GM19025 (cell line): ENCODE data around the gene LPIN1.
"Not testable (repeated sequence)": the region's sequence is repeated elsewhere in the genome, so short reads cannot be mapped to it uniquely, and the experiment has no call there.

Experiments
- ATAC-seq: cut with Tn5 transposase; IDR thresholded peaks from one replicate; pipeline ENCODE4 v1.9.1; 2021; ENCODE audit warnings: mild to moderate bottlenecking, low read depth, moderate library complexity; ENCODE audit not compliant: unreplicated experiment

Gene LPIN1

GRCh38 chr2:11859975-11860374 lies 113.5 kb downstream of the LPIN1 start:
- not testable (repeated sequence) for ATAC-seq

DNA sequence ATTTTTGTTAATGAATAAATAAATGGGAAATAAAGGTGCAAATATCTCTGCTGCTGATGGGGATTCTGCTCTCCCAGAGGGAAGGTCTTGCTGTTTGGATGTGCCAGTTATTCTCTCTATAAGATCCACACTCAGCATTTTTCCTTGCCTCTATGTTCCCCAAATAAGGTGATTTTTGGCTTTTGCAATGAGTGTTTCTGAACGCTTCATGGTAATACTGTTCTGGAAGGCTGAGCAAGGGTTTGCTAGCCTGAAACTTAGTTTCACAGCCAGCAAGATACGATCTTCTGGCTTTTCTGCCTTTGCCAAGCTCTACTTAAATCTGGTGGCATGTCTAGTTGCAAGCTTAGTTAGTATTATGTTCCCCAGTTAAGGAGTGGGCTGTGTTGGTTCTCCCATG lies 114.6 kb downstream of the LPIN1 start:
- ATAC-seq: no peak

- ATAC-seq: no peak
These were observed 115.6 kb downstream of the LPIN1 start for GRCh38 chr2:11862049-11862448.

DNA sequence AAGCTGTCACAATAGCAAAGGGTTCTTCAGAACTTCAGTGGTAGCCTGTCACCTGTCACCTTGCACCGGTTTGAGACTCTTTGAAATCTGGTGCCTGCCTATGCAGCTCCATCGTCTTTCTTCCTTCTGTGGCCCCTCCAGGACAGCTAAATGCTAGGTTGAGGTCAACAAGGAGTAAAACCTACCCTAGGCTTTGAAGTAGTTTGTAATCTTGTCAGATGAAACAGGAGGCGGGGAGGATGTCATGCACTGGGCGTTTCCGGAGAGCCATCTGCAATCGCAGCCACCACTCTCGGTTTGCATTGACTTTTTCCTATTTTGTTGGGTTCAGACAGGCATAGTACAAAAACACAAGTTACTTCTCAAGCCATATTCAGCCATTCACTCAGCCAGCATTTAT lies 116.7 kb downstream of the LPIN1 start:
- ATAC-seq: no peak

DNA sequence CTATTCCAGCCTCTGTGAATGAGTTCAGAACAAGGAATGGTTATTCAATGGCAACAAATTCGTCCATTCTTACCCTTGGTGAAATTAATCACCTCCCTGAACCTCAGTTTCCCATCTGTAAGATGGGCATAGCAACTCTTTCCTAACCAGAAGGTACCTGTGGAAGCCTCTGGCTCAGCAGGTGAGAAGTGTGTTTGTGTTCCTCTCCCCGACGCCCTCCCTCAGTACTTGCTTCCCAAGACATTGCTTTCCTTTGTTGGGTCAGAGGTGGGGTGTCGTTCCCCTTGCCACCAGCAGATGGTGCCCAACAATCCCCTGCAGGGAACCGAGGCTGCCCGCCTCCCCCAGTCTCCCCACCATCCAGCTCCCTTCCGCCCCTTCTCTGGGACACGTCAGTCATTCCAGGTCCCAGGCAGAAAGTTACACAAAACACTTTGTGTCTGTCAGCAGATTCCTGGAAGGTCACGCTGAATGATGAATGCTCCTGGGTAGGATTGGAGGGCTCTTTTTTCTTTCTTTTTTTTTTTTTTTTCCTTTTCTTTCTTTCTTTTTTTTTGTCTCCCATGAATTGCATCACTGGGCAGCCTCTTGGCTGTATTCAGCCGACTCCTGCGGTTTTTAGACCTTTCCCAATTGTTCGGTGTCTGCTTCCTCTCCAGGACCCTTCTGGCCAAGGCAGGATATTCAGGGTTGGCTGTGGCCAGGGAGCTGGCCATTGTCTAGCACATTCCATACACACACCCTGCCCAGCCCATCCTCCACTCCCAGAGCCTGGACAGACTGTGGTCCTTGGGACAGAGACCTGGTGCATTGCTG lies 117.3 kb downstream of the LPIN1 start:
- peak; percentile 37 for ATAC-seq

DNA sequence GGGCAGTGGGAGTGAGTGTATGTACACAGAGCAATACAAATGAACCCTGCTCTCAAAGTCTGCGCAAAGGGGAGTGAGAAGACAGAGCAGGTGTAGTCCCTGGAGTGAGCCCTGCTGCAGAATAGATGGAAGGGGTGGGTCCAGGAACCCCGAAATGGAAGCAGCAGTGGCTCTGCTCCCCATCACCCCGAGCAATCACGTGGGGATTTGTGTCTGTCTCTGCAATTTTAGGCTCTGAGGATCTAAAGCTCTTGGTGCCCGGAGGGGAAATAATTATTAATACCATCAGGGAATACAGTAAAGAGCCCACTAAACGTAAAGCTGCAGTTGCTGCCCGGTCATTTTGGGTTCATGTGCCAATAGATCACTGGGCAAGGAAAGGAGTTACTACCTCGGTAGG lies 118.3 kb downstream of the LPIN1 start:
- no peak for ATAC-seq

GRCh38 chr2:11865378-11865777 lies 118.9 kb downstream of the LPIN1 start:
- ATAC-seq: no peak

GRCh38 chr2:11865805-11866204 lies 119.4 kb downstream of the LPIN1 start:
- no peak for ATAC-seq

GRCh38 chr2:11866358-11867335 lies 120.2 kb downstream of the LPIN1 start:
- ATAC-seq: no peak

DNA sequence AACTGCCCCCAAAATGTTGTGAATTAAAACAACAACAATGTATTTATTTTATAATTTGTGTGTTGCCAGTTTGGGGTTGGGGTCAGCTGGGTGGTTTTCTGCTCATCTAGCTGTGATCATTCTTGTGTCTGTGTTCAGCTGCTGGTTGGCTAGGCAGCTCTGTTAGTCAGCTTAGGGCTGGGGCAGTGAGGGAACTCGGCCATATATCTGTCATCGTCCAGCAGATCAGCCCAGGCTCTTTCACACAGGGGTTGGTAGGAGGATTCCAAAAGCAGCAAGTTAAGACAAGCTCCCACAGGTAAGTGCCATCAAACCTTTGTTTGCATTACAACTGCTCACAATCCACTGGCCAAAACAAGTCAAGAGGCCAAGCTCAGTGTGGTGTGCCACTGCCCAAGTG lies 121.5 kb downstream of the LPIN1 start:
- no peak for ATAC-seq

DNA sequence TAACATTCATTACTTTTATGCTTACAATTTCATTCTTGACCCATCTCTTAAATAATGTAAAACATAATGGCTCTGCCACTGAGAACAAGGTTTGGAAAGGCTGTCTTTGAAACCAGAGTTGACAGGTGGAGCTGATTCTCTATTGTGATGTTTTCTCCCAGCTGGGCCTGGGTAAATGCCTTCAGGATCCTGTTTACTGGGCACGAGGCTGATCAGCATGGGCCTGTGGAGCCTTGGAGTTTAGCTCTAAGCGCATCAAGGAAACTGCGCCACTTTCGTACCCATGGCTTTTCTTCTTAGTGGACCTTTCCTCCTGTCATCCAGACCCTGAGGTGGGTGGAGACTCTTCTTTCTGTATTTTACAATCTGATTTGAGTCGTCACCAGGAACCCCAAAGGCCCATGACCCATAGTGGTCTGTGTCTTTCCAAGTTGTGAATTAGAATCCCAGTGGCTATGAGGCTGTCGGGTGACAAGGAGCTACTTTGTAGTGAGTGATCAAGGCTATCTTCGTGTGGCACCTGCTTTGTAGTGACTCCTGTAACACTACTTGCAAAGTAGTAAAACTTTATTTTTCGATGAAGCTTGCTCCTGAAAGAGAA lies 123.1 kb downstream of the LPIN1 start:
- no peak for ATAC-seq

GRCh38 chr2:11870064-11870463 lies 123.6 kb downstream of the LPIN1 start:
- no peak for ATAC-seq

DNA sequence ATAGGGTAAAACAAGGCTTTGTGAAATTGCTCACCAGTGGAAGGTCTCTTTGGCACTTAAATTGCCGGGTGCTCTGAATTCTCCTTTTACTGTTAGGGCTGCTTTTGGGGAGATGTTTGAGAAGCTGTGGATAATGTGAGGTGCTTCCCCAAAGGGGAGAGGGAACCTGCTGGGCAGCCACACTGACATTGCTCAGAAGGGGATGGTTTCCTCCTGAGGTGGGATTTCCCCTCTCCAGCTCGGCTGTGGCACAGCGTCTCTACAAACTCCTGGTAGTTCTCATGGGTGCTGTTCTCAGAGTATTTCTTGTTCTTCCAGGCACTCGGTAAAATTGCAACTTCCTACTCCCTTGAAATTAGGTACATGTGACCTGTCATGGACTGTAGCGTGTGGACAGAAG lies 124.2 kb downstream of the LPIN1 start:
- ATAC-seq: no peak

DNA sequence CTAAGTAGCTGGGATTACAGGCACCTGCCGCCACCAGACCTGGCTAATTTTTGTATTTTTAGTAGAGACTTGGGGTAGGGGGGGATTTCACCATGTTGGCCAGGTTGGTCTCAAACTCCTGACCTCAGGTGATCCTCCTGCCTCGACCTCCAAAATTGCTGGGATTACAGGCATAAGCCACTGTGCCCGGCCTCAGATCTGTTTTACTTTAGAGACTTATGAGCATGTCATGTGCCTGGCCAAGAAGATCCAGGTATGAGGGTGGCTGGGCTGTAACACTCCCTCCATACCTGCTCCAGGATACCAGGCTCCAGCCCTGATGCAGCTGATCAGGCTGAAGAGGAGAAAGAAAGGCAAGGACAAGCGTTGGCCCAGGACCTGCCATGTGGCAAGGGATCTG lies 125.0 kb downstream of the LPIN1 start:
- ATAC-seq: no peak

DNA sequence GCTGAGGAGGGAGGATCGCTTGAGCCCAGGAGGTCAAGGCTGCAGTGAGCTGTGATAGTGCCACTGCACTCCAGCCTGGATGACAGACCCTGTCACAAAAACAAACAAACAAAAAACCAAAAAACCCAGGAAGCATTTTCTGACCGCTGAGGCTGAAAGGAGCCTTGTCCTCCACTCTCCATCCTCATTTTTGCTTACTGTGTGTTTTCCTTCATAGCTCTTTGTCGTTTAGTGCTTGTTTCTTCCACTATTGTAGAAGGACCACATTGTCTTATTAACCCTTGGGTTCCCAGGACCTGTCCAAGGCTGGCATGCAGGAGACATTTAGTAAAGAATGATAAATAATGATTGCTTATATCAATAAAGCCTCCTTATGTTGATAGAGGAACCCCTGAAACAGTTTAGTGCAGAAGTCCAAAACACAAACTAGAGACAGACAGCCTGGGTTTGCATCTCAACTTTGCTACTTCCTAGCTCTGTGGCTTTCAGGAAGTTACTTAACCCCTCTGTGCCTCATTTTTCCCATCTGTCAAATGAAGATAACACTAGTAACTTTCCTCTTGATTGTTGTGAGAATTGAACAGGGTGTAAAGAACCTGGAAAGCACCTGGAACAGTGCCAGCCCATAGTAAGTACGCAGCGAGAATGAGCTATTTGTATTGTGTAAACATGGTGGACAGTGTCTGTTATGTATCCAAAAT lies 126.0 kb downstream of the LPIN1 start:
- ATAC-seq: no peak

GRCh38 chr2:11872948-11873269 lies 126.5 kb downstream of the LPIN1 start:
- no peak for ATAC-seq

DNA sequence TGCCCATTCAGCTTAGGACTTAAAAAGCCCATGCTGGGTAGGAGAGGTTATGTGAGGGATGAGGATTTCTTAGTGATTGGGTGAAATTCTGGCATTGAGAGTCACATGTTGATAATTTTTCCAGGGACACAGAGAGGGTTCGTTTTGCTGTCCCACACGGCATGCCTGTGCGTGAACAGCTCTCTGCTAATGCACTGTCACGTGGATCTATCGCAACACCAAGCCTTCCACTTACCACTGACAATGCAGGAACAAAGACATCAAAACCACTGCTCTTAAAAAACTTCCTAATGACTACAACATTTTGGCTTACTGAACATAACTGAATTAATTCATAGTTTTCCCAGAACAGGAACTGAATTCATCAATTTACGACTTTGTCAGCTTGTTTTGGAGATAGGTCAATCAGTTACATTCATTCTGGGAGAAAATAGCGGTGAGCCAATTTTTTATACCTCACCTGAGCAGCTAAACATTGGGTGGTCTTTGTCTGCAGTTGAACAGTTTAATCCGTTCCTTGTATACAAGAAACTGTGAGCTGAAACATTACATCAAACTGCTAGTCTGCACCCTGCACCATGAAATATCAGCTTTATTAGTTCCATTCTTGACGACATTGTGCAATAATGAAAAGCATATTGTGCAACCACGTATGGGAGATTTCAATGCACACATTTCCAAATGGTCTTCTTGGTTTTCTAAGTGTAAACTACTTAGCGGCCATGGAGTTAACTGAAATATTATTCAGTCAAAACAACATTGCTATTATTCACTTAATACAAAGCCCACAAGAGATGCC lies 127.1 kb downstream of the LPIN1 start:
- ATAC-seq: no peak

- no peak for ATAC-seq
These were observed 128.4 kb downstream of the LPIN1 start for GRCh38 chr2:11874861-11875260.

- ATAC-seq: no peak
These were observed 129.0 kb downstream of the LPIN1 start for GRCh38 chr2:11875481-11875880.

DNA sequence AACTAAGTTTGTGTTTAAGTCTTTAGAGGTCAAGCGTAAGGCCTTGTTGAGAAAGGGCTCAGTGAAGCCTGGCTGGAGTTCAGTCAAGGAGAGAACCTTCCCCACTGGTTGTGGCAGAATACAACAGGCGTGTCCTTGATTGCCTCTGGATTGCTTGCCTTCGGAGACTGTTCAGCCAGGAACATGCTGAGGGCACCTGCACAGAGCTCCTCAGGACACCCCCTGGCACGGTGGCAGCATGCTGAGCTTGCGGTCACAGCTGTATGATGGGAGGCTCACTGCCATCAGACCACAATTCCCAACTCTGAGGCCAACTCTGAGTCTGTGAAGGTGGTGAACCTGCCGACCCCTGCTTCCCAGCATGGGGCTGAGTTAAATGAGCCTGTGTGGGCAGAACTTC lies 130.0 kb downstream of the LPIN1 start:
- no peak for ATAC-seq
